ENCODE measurements around the gene EPHA4.

- TF ChIP-seq, protein P1, sequence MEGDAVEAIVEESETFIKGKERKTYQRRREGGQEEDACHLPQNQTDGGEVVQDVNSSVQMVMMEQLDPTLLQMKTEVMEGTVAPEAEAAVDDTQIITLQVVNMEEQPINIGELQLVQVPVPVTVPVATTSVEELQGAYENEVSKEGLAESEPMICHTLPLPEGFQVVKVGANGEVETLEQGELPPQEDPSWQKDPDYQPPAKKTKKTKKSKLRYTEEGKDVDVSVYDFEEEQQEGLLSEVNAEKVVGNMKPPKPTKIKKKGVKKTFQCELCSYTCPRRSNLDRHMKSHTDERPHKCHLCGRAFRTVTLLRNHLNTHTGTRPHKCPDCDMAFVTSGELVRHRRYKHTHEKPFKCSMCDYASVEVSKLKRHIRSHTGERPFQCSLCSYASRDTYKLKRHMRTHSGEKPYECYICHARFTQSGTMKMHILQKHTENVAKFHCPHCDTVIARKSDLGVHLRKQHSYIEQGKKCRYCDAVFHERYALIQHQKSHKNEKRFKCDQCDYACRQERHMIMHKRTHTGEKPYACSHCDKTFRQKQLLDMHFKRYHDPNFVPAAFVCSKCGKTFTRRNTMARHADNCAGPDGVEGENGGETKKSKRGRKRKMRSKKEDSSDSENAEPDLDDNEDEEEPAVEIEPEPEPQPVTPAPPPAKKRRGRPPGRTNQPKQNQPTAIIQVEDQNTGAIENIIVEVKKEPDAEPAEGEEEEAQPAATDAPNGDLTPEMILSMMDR (IDR thresholded peaks at IDR 0.05) = no peak
- TF ChIP-seq RNF2 (IDR thresholded peaks at IDR 0.05; ENCODE audit: borderline replicate concordance, low read depth) = no peak
Measured at GRCh38 chr2:221377066-221377465, 195.0 kb downstream of the EPHA4 start.
